Testis (tissue), 2 donors: ENCODE results near the gene LONP1.

ENCODE experiments used
- POLR2A ChIP-seq: fragments of 450-650 bp; IDR thresholded peaks from one replicate; pipeline ENCODE4 v1.6.1; 2017; ENCODE audit warnings: antibody characterized with exemption, mild to moderate bottlenecking, moderate library complexity
- TF ChIP-seq, protein P1 (sequence below), 3 experiments: fragments of 450-650 bp in 2 of 3; fragments of 200-600 bp in 1 of 3; sonication (generic) in 1 of 3; IDR thresholded peaks; one replicate each; pipeline ENCODE4 v1.5.1; 2016 to 2019; ENCODE audit warnings: antibody characterized with exemption in 3 of 3, mild to moderate bottlenecking in 2 of 3, moderate library complexity in 1 of 3

- TF ChIP-seq, protein P1, sequence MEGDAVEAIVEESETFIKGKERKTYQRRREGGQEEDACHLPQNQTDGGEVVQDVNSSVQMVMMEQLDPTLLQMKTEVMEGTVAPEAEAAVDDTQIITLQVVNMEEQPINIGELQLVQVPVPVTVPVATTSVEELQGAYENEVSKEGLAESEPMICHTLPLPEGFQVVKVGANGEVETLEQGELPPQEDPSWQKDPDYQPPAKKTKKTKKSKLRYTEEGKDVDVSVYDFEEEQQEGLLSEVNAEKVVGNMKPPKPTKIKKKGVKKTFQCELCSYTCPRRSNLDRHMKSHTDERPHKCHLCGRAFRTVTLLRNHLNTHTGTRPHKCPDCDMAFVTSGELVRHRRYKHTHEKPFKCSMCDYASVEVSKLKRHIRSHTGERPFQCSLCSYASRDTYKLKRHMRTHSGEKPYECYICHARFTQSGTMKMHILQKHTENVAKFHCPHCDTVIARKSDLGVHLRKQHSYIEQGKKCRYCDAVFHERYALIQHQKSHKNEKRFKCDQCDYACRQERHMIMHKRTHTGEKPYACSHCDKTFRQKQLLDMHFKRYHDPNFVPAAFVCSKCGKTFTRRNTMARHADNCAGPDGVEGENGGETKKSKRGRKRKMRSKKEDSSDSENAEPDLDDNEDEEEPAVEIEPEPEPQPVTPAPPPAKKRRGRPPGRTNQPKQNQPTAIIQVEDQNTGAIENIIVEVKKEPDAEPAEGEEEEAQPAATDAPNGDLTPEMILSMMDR (IDR thresholded peaks at IDR 0.05): no peak
- TF ChIP-seq POLR2A: no peak
These were observed 18.5 kb upstream of the LONP1 start for GRCh38 chr19:5738423-5738822.
